NCI-H524 (cell line): Measurements from ENCODE around the gene HSBP1L1.

ENCODE experiments used
- DNase-seq, 2 experiments: peaks; one replicate each; lab custom pipeline; 2025; lab: John Stamatoyannopoulos, UW

The HSBP1L1 gene

DNA sequence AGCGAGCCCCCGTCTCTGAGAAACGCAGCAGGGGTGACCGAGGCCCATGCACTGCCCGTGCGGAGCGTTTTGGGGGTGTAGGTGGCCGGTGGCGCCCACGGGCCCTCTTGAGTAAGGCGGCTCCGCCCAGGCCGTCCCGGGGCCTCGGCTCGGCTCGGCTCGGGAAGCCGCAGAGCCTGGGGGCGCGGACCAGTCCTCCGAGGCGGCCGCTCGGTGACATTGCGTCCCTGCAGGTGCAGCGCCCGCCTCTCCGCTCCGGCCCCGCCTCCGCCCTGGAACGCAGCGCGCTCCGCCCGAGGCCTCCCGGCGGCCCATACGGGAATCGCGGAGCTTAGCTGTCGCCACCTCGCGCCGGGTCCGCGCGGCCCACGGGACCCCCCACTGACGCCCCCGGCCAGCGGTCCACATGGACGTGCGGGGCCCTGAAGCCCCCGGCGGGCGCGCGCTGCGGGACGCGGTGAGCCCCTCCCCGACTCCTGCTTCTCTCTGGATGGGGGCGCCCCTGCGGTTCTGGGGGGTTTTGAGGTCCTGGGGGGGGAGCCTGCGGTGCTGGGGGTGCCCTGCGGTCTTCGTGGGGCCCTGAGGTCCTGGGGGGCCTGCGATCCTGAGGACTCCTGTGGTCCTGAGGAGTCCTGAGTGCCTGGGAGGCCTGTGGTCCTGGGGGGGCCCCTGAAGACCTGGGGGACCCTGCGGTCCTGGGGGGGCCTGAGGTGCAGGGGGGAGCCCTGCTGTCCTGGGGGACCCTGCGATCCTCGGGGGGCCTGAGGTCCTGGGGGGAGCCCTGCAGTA lies at the start of gene HSBP1L1:
Gene HSBP1L1 (plus strand): TSS at position 314 of the 789 bp plus-strand sequence. CDS start 93 bp downstream, at position 407.
- DNase-seq, result peak in 1 of 2 experiments; percentile 30

DNA sequence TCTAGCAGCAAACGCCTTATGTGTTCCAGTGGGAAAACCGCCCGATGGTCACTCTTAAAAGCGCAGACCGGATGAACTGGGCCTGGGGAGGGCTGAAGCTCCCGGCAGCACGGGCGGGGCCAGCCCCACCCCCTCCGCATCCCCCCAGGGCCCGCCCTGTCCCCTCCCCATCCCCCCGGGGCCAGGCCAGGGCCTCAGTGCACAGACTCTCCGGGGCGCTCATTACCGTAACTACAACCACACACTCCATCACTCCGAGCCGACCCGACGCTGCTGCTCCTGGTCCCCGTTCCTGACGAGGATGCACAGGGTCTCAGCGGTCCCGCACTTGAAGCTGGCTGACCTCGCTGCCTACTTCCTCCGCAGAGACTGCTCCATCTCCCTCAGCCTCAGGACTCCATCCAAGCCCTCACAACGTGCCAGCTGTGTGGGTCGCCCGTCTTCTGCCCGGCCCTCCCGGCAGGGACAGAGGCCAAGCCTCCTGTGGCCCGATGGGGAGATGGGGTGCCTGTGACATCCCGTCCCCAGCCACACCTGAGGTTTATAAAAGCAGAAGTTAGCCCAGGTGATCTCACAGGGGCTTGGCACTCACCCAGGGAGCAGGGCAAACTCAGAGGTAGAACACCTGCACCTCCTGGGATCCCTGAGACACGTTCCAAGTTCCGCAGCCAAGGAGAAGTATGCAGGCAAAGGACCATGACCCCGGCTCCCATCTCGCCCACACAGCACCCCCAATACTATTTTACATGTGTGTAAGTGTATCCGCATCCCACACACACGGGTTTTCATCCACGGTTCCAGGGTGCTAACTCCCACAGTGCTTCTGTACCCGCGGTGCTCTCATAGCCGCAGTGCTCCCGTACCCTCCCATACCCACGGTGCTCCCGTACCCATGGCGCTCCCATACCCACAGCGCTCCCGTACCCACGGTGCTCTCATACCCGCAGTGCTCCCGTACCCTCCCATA lies 49.0 kb upstream of the HSBP1L1 start:
- DNase-seq, result no peak

- DNase-seq, result no peak
These were observed 48.3 kb upstream of the HSBP1L1 start for GRCh38 chr18:79916128-79916494.

GRCh38 chr18:79916546-79917168 lies 47.8 kb upstream of the HSBP1L1 start:
- no peak for DNase-seq

DNA sequence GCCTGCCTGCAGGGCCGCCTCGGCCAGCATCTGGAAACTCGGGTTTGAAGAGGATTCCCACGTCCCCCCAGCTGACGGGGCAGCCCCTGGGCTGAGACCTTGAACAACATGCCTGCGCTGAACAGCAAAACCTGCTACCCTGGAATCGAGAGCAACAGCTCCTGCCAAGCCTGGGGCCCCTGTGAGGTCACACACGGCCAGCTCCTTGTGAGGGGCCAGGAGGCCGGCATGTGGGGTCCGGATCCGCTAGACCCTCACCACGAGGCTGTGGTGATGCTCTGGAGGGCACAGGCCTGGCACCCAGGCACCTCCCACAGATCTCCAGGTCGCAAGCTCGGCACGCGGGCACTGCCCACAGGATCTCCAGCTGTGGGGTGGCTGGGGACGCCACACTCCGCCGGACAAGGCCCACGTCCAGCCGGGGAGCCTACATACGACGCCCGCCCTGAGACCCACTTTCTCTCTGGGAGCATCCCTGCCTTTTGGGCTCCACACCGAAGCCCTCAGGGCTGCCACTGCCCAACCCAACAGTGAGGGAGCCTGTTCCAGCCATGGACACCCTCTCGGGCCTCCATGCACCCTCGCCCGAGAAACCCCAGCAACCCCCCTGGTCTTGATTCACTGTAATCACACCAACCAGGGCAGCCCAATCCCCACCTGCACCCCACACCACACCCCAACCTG lies 47.1 kb upstream of the HSBP1L1 start:
- no peak for DNase-seq

GRCh38 chr18:79917853-79918614 lies 46.4 kb upstream of the HSBP1L1 start:
- no peak for DNase-seq

GRCh38 chr18:79918615-79919011 lies 45.8 kb upstream of the HSBP1L1 start:
- no peak for DNase-seq

GRCh38 chr18:79919089-79919488 lies 45.4 kb upstream of the HSBP1L1 start:
- no peak for DNase-seq

- no peak for DNase-seq
These were observed 42.2 kb upstream of the HSBP1L1 start for GRCh38 chr18:79921984-79922965.

- no peak for DNase-seq
These were observed 41.5 kb upstream of the HSBP1L1 start for GRCh38 chr18:79922971-79923411.

DNA sequence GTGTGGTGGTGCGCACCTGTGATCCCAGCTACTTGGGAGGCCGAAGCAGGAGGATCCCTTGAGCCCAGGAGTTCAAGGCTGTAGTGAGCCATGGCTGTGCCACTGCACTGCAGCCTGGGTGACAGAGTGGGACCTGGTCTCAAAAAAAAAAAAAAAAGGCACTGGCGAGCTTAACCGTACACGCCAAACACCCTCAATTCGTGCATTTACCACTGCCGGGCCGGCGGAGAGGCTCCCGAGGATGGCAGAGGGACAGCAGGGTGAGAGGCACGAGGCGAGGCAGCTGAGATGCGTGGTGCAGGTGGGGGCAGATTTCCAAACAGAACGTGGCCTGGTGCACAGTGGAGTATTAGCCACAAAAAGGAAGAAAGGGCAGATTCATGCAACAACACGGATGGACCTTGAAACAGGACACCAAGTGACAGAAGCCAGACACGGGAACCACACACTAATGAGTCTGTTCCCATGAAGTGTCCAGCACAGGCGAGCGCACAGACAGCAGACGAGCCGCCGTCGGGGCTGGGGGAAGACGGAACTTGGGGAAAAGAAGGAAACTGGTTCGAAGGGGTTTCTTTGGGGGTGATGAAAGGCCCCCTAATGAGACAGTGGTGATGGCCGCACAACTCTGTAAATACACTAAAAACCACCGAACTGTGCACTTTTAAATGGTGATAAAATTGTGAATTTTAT lies 40.4 kb upstream of the HSBP1L1 start:
- DNase-seq, result no peak

DNA sequence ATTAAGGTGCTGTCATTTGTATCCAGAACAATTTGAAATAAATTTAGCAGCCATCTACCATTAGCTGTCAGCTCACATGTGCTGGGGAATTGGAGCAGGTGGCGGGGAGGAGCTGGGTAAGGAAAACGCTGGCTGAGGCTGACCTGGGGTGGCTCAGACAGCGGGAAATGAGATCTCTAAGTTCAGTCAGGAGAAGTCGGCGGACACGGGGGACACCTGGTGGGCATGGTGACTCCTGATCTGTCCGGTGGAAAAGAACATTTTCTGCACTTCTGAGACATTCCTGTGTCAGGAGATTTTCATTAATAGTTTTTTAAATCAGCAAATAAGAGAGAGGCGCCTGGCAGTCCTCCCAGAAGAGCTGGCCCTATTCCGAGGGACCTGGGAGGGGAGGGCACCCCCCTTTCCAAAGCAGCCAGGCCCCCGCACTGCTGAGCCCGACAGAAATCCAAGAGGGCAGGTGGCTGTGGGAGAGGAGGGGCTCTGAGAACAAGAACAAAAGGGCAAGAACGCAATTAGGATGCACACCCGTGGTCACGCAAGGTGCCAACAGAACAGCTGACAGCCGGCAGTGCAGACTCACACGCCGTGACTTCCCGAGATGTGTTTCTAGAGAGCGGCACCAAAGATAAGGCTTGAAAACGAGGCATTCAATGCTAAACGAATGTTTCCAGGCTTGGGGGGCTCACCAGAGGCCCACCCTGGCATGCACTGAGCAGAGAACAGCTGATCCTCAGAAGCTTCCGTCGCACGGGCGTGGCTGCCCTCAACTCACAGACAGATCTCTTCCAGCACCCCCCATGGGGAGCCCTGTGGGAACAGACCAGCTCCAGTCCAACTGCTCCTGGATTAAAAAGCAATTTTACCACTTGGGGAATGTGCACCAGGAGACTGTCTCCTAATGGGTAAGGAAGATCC lies 39.4 kb upstream of the HSBP1L1 start:
- DNase-seq, result peak in 1 of 2 experiments; percentile 9

DNA sequence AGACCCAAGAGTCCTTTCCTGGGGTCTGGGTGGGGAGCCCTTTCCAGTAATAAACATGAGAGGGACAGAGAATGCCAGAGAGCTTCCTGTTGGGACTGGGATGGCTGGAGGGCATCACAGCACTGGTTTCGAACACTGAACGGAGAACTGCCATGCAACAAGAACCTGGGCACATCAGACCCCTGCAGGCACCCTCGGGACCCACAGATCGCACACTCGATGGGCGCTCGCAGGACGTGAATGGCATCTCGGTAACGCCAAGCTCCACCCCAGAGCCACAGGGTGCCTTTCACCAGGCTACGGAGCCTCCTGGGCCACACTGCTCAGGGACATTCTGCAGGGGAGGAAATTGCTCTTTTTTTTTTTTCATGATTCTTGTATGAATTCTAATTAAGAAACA lies 38.1 kb upstream of the HSBP1L1 start:
- DNase-seq, result no peak

DNA sequence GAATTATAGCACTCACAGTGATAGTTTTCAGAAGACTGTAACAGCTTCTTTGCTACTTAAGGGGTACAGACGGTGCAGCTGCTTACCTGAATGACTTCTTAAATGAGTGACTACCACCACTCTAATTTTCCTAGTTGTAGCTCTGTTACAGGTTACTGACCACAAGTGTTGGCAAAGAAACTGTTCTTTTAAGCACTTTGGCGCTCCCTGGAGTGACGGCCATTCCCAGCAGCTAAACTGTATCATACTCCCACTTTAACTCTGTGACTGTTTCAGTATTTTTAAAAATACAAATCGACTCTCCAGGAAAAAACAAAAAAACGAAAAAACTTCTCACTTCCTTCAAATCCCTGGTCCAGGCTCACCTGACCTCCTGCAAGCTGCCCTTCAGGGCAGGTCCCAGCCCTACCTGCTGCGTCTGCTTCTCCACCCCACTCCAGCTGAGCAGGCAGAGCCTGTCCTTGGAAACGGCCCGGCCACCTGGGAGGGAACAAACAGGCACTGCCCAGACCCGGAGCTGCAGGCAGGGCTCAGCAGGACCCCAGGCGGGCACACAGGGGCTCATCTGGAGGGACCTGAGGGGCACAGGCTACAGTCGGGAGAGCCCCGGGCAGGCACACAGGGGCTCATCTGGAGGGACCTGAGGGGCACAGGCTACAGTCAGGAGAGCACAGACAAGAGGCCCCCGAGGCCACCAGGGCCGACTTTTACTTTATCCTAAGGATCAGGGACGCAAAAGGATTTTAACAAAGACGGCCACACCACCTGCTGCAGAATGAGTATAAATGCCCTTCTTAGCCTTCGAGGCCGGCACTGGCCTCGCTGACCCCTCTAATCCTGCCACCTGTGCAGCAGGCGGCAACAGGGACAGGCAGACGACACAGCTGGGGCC lies 37.5 kb upstream of the HSBP1L1 start:
- peak in 1 of 2 experiments; percentile 27 for DNase-seq

GRCh38 chr18:79927607-79928562 lies 36.6 kb upstream of the HSBP1L1 start:
- no peak for DNase-seq

DNA sequence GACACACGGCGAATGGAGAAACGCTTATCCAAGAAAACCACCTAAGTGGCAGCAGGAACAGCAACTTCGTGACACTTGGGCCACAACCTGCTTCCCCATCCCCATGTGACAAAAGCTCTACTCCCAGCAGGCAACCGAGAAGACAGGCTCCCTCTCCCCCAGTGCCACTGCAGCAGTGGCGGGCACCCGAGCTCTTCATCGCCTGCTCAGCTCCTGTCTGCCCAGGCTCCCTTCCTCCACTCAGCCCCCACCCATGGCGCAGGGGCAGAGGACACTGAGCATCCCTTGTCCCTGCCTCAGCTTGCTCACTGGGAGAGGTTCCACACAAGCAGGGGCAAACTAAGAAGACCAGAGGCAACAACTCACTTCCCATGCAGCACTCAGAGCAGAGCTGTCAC lies 35.9 kb upstream of the HSBP1L1 start:
- no peak for DNase-seq
